Neutrophil (primary cell): ENCODE data around the gene CDH13.

Experiments used
- H3K27ac ChIP-seq: fragments of 200-600 bp; sonication (generic); 2 replicates; pipeline ENCODE4 v1.5.1; 2016; ENCODE audit warnings: mild to moderate bottlenecking, moderate library complexity
- H3K27me3 ChIP-seq: fragments of 200-600 bp; sonication (generic); 2 replicates; pipeline ENCODE4 v1.6.0; 2016; ENCODE audit warnings: mild to moderate bottlenecking
- H3K36me3 ChIP-seq: fragments of 200-600 bp; sonication (generic); 2 replicates; pipeline ENCODE4 v1.5.1; 2017
- H3K4me1 ChIP-seq, 2 experiments: fragments of 200-600 bp in 1 of 2; sonication (generic) in 1 of 2; 1 replicate in 1 of 2; 2 replicates in 1 of 2; pipeline versions ENCODE4 v1.5.1 to v1.6.1; 2013 to 2016; ENCODE audit warnings: low read depth in 1 of 2, low read length in 1 of 2, mild to moderate bottlenecking in 1 of 2, moderate library complexity in 1 of 2; ENCODE audit not compliant: control insufficient read depth in 1 of 2, insufficient read depth in 1 of 2
- H3K4me3 ChIP-seq, 2 experiments: fragments of 200-600 bp in 1 of 2; sonication (generic) in 1 of 2; 1 replicate in 1 of 2; 2 replicates in 1 of 2; pipeline ENCODE4 v1.5.1; 2013 to 2016; ENCODE audit warnings: low read depth in 1 of 2, low read length in 1 of 2, mild to moderate bottlenecking in 1 of 2, moderate library complexity in 1 of 2
- H3K9me3 ChIP-seq: fragments of 200-600 bp; sonication (generic); 2 replicates; pipeline ENCODE4 v1.5.1; 2016
- CTCF ChIP-seq: fragments of 200-600 bp; sonication (generic); IDR thresholded peaks from 2 replicates; pipeline ENCODE4 v1.5.1; 2016; ENCODE audit warnings: antibody characterized with exemption

CDH13 gene

GRCh38 chr16:83725313-83725712 is 1098.5 kb downstream of the CDH13 start:
- H3K27me3 ChIP-seq = no peaks in the 10 kb centered on the region
- no peak for TF ChIP-seq CTCF
- H3K4me3 ChIP-seq = no peak overlapping the region

DNA sequence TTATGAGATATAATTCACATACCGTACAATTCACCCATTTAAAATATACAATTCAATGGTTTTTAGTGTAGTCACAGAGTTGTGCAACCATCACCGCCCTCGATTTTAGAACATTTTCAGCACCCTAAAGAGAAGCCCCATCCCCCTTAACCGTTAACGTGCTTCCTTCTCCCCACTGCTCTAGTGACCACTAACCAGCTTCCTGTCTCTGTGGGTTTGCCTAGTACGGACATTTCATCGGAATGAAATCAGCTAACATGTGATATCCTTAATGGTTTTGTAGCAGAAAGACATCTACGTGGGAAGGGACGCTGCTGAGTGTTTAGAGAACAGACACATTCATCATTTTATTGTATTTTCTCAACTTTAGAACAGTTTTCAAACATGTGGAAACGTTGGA is 1100.2 kb downstream of the CDH13 start:
- Histone ChIP-seq H3K27me3 (no peaks in the 10 kb centered on the region), H3K27ac (no peak overlapping the region), H3K9me3 (no peaks in the 10 kb centered on the region), H3K36me3 (no peaks in the 10 kb centered on the region), H3K4me3 (peak overlapping the region in 1 of 2 experiments; percentile 22), H3K4me1 (peaks cover 9 to 15% of the 10 kb centered on the region in 2 experiments)
- TF ChIP-seq CTCF = no peak

More at GRCh38 chr16:83725313-83725712, 1098.5 kb downstream of the CDH13 start:
- Histone ChIP-seq H3K9me3 (no peaks in the 10 kb centered on the region), H3K4me1 (peaks cover 9 to 15% of the 10 kb centered on the region in 2 experiments), H3K36me3 (no peaks in the 10 kb centered on the region), H3K27ac (no peak overlapping the region)

GRCh38 chr16:83727751-83728352 is 1101.1 kb downstream of the CDH13 start:
- Histone ChIP-seq H3K4me3 (no peak overlapping the region), H3K9me3 (no peaks in the 10 kb centered on the region), H3K36me3 (no peaks in the 10 kb centered on the region), H3K27me3 (no peaks in the 10 kb centered on the region), H3K27ac (no peak overlapping the region), H3K4me1 (peaks cover 9 to 15% of the 10 kb centered on the region in 2 experiments)
- no peak for TF ChIP-seq CTCF

GRCh38 chr16:83728492-83728891 is 1101.7 kb downstream of the CDH13 start:
- no peak for TF ChIP-seq CTCF
- Histone ChIP-seq H3K4me1 (peaks cover 9 to 15% of the 10 kb centered on the region in 2 experiments), H3K27me3 (no peaks in the 10 kb centered on the region), H3K36me3 (no peaks in the 10 kb centered on the region), H3K9me3 (peaks cover 3% of the 10 kb centered on the region), H3K4me3 (no peak overlapping the region), H3K27ac (no peak overlapping the region)

DNA sequence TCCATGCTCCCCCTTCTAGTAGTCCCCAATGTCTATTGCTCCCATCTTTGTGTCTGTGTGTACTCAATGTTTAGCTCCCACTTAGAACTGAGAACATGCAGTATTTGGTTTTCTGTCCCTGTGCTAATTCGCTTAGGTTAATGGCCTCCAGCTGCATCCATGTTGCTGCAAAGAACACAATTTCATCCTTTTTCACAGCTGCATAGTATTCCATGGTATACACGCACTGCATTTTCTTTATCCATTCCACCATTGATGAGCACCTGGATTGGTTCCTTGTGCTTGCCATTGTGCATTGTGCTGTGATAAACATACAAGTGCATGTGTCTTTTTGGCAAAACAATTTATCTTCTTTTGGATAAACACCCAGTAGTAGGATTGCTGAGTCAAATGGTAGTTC is 1104.0 kb downstream of the CDH13 start:
- Histone ChIP-seq H3K27ac (no peak overlapping the region), H3K4me1 (peaks cover 9 to 15% of the 10 kb centered on the region in 2 experiments), H3K36me3 (no peaks in the 10 kb centered on the region), H3K4me3 (no peak overlapping the region), H3K9me3 (peaks cover 6% of the 10 kb centered on the region), H3K27me3 (no peaks in the 10 kb centered on the region)
- TF ChIP-seq CTCF = no peak
